Loucy (cell line): ENCODE data around the gene RPL36AL.
A peak's percentile ranks its signal among the peaks of the same experiment; 100 is the strongest.
"Not testable (repeated sequence)": the region's sequence is repeated elsewhere in the genome, so short reads cannot be mapped to it uniquely, and the experiment has no call there.

Source experiments
- H2AFZ ChIP-seq: fragments of 200-600 bp; sonication (generic); 2 replicates; pipeline ENCODE4 v1.6.0; 2016; ENCODE audit warnings: antibody characterized with exemption, mild to moderate bottlenecking, low read length, moderate library complexity
- H3F3A ChIP-seq: fragments of 200-600 bp; 2 replicates; pipeline ENCODE4 v1.6.0; 2016; ENCODE audit warnings: antibody characterized with exemption, low read depth, mild to moderate bottlenecking
- H3K27me3 ChIP-seq: fragments of 200-600 bp; sonication (generic); 2 replicates; pipeline ENCODE4 v1.6.1; 2014; ENCODE audit warnings: low read length, mild to moderate bottlenecking; ENCODE audit not compliant: insufficient read depth, poor library complexity, severe bottlenecking
- H3K36me3 ChIP-seq: fragments of 200-600 bp; sonication (generic); 2 replicates; pipeline ENCODE4 v1.6.1; 2016; ENCODE audit warnings: low read length; ENCODE audit not compliant: insufficient read depth
- H3K4me1 ChIP-seq: fragments of 200-600 bp; sonication (generic); 2 replicates; pipeline ENCODE4 v1.5.1; 2014; ENCODE audit warnings: low read length, mild to moderate bottlenecking; ENCODE audit not compliant: insufficient read depth, poor library complexity, severe bottlenecking
- H3K4me2 ChIP-seq: fragments of 200-600 bp; sonication (generic); 2 replicates; pipeline ENCODE4 v1.6.0; 2014; ENCODE audit warnings: antibody characterized with exemption, low read length, low read depth, mild to moderate bottlenecking; ENCODE audit not compliant: poor library complexity, severe bottlenecking
- H3K4me3 ChIP-seq: fragments of 200-600 bp; sonication (generic); 2 replicates; pipeline ENCODE4 v1.5.1; 2014; ENCODE audit warnings: low read length, mild to moderate bottlenecking, mixed read lengths; ENCODE audit not compliant: poor library complexity, severe bottlenecking
- H3K79me2 ChIP-seq: fragments of 200-600 bp; sonication (generic); 2 replicates; pipeline ENCODE4 v1.6.1; 2014; ENCODE audit warnings: low read length; ENCODE audit not compliant: insufficient read depth
- H3K9ac ChIP-seq: fragments of 200-600 bp; sonication (generic); 2 replicates; pipeline ENCODE4 v1.6.0; 2014; ENCODE audit warnings: mild to moderate bottlenecking, low read depth, low read length, moderate library complexity; ENCODE audit not compliant: poor library complexity, severe bottlenecking
- H3K9me2 ChIP-seq: fragments of 200-600 bp; sonication (generic); replicated peaks from 2 replicates; pipeline ENCODE4 v1.6.1; 2016; ENCODE audit warnings: low read depth, low read length, mixed read lengths
- H3K9me3 ChIP-seq: fragments of 200-600 bp; sonication (generic); 2 replicates; pipeline ENCODE4 v1.6.1; 2014; ENCODE audit warnings: mild to moderate bottlenecking, antibody characterized with exemption, low read length, low read depth; ENCODE audit not compliant: insufficient read depth
- H4K20me1 ChIP-seq: fragments of 200-600 bp; sonication (generic); 2 replicates; pipeline ENCODE4 v1.6.0; 2014; ENCODE audit warnings: antibody characterized with exemption, low read length, mild to moderate bottlenecking; ENCODE audit not compliant: insufficient read depth, poor library complexity, severe bottlenecking
- CTCF ChIP-seq: fragments of 200-600 bp; sonication (generic); conservative IDR thresholded peaks from 2 replicates; pipeline ENCODE4 v1.5.1; 2014; ENCODE audit warnings: mild to moderate bottlenecking, antibody characterized with exemption, low read length
- EZH2phosphoT487 ChIP-seq: fragments of 200-600 bp; IDR thresholded peaks from 2 replicates; pipeline ENCODE4 v1.6.1; 2018; ENCODE audit warnings: antibody characterized with exemption, mild to moderate bottlenecking, moderate library complexity, borderline replicate concordance

RPL36AL gene

GRCh38 chr14:49586673-49587460 is 33.6 kb downstream of the RPL36AL start:
- Histone ChIP-seq H2AFZ (peak overlapping the region; percentile 68), H4K20me1 (peaks cover 42% of the 10 kb centered on the region), H3K4me2 (peak overlapping the region; percentile 71), H3K36me3 (peaks cover 23% of the 10 kb centered on the region; the same call in 1 of the 2 replicates), H3K9me2 (no peaks in the 10 kb centered on the region), H3K27me3 (no peaks in the 10 kb centered on the region), H3K9me3 (no peaks in the 10 kb centered on the region), H3K4me3 (peak overlapping the region; percentile 88), H3K4me1 (peaks cover 39% of the 10 kb centered on the region), H3F3A (no peaks in the 10 kb centered on the region), H3K79me2 (peaks cover 44% of the 10 kb centered on the region), H3K9ac (peak overlapping the region; percentile 88)
- TF ChIP-seq CTCF, result peak; percentile 97
- TF ChIP-seq EZH2phosphoT487, result no peak

DNA sequence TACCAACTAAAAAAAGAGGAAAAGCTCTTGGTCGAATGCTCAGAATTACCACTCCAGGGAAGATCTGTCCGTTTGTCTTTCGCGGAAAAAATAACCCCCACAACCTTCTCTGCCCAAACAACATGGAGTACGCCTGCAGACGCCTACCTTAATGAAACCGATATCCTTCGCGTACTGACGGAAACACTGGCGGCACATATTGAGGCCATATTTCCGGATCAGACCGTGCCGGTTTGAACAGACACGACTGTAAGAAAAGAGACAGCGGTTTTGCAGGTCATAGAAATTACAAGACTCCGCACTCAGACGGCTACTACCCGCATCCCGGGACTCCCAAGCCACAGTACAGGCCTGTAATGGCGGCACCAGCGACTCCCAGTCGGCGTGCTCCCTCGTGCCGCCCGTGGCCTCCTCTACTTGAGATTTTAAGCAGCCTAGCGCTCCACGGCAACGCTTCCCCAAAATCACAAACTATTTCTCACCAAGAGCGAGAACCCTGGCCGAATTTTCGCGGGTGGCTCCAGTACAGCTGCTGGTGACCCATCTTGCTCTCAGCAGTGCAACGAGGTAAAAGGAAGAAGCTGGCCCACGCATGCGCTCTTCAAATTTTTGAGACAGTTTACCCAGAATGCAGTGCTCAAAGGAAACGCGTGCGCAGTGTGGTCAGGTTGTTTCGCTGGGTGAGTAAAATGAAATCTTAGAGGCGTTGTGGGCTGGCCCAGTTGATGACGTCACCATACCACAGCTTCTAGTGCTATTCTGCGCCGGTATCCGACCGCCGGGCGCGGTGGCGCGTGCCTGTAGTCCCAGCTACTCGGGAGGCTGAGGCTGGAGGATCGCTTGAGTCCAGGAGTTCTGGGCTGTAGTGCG is 34.4 kb downstream of the RPL36AL start, which contains the start of gene RPS29:
Gene RPS29, minus strand, starts transcription at position 578 of the 870 bp plus-strand sequence. Its CDS starts 34 bp downstream, at position 544.
- Histone ChIP-seq H3K4me2 (peak within 1 kb of the TSS; percentile 98), H3K9me2 (no peaks in the 10 kb centered on the region), H3K4me1 (peaks cover 48% of the 10 kb centered on the region), H3K9ac (peak within 1 kb of the TSS; percentile 88), H3K27me3 (no peaks in the 10 kb centered on the region), H3K4me3 (peak within 1 kb of the TSS; percentile 88), H2AFZ (peak within 1 kb of the TSS; percentile 68), H4K20me1 (peaks cover 50% of the 10 kb centered on the region), H3K36me3 (peaks cover 23% of the 10 kb centered on the region; the same call in 1 of the 2 replicates), H3K9me3 (no peaks in the 10 kb centered on the region), H3K79me2 (peaks cover 52% of the 10 kb centered on the region), H3F3A (no peaks in the 10 kb centered on the region)
- TF ChIP-seq EZH2phosphoT487 (no peak), CTCF (no peak)

GRCh38 chr14:49584981-49585640 is 35.3 kb downstream of the RPL36AL start:
- Histone ChIP-seq H3K79me2 (peaks cover 61% of the 10 kb centered on the region), H4K20me1 (peaks cover 56% of the 10 kb centered on the region)
- H3F3A ChIP-seq, result not testable (repeated sequence)

More at GRCh38 chr14:49584981-49585640, 35.3 kb downstream of the RPL36AL start:
- H3K36me3 ChIP-seq, result peaks cover 23% of the 10 kb centered on the region; the same call in 1 of the 2 replicates
- peak overlapping the region; percentile 98 for H3K4me2 ChIP-seq
- not testable (repeated sequence) for H3K9me2 ChIP-seq, H3K27me3 ChIP-seq, H3K9me3 ChIP-seq, H2AFZ ChIP-seq
- peaks cover 50% of the 10 kb centered on the region for H3K4me1 ChIP-seq
- peak overlapping the region; percentile 88 for H3K4me3 ChIP-seq
- peak overlapping the region; percentile 88 for H3K9ac ChIP-seq
